Astrocyte (in vitro differentiated cells and primary cell): ENCODE results near the gene GPR158.

Source experiments
- CTCF ChIP-seq: IDR thresholded peaks from 2 replicates; pipeline ENCODE4 v1.5.1; 2011; ENCODE audit warnings: low read depth, mild to moderate bottlenecking, inconsistent platforms, low read length, moderate library complexity; ENCODE audit not compliant: insufficient read depth
- EZH2 ChIP-seq: IDR thresholded peaks from 2 replicates; pipeline ENCODE4 v1.6.1; 2012; ENCODE audit warnings: mild to moderate bottlenecking, low read length, inconsistent platforms; ENCODE audit not compliant: insufficient read depth

GRCh38 chr10:25451401-25451800, 276.6 kb downstream of the GPR158 start:
- no peak for TF ChIP-seq CTCF
- TF ChIP-seq EZH2: no peak
